HT-29 (cell line): ENCODE results near the gene RNF186. TPM values are rescaled to one million over a fixed set of nuclear protein-coding genes. Genes with fewer than 3 reads are reported as not detected.
"Not testable (repeated sequence)": the region's sequence is repeated elsewhere in the genome, so short reads cannot be mapped to it uniquely, and the experiment has no call there.

Source experiments
- DNase-seq: peaks from one replicate; pipeline ENCODE4 v3.0.0-alpha.2; 2015; ENCODE audit warnings: low spot score
- total RNA-seq: library from RNA; depleted of rRNA; stranded (reverse); fragments of >200 nt; shearing (Covaris generic); gene quantifications from 2 replicates; pipeline ENCODE4 v1.2.3, GENCODE V29; 2014; rRNA removed

The RNF186 gene, protein sequence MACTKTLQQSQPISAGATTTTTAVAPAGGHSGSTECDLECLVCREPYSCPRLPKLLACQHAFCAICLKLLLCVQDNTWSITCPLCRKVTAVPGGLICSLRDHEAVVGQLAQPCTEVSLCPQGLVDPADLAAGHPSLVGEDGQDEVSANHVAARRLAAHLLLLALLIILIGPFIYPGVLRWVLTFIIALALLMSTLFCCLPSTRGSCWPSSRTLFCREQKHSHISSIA
- not detected in 2 replicates for total RNA-seq

DNA sequence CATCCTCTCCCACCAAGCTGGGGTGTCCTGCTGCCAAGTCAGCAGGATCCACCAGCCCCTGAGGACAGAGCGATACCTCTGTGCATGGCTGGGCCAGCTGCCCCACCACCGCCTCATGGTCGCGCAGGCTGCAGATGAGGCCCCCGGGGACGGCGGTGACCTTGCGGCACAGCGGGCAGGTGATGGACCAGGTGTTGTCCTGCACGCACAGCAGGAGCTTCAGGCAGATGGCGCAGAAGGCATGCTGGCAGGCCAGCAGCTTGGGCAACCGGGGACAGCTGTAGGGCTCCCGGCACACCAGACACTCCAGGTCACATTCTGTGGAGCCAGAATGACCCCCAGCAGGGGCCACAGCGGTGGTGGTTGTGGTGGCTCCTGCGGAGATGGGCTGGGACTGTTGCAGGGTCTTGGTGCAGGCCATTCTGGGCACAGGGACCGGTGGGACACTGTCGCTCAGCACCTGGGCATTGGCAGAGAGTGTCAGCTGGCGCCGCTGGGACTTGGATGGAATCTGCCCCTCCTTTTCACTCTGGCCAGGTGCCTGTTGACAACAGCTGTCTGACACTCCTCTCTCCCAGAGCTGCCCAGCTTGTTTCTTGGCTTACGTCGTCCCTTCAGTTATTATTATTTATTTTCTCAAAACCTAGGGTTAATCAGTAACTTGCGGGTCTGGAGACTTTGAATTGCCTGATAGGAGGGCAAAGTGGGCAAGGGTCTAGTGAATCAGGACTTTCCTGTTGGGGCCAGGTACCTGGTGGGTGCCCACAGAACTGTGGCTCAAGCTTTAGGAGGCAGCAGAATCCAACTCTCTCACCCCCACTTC, at the start of gene RNF186:
RNF186 (minus strand) TSS at position 603 of the 823 bp plus-strand sequence; CDS start at position 421, 182 bp downstream.
- peak; percentile 87 for DNase-seq

DNA sequence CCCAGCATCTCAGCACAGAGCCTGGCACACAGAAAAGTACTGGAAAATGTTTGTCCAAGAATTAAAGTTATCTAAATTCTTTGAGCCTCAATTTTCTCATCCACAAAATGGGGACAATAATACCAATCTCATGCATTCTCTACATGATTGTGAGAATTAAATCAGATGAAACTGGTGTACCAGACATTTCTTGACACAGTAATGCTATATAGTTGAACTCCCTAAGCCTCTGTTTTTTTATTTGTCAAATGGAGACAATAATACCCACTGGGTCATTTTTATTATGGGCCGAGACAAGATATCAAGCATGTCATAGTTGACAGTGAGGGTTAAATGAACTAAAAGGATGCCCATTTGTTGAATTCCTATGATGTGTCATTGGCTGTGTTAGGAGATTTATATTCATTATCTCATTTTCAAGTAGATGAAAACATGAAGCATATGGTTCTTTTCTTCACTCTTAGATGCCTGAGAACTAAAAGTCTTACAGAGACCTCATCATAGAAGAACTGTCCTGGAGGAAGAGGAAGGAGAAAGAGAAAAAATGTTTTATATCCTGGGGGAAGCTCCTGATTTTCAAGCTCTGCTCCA, 49.6 kb upstream of the RNF186 start:
- DNase-seq, result no peak

DNA sequence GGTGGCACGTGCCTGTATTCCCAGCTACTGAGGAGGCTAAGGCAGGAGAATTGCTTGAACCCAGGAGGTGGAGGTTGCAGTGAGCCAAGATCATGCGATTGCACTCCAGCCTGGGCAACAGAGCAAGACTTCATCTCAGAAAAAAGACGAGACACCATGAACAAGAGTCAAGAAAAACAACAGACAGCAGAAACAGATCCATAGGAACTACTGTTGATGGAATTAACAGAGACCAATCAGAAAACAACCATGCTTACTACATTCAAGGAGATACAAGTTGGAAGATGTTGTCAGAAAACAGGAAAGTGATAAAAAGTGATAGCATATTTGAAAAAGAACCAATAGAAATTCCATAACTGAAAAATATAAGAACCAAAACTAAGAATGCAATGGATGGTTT, 47.9 kb upstream of the RNF186 start:
- no peak for DNase-seq

DNA sequence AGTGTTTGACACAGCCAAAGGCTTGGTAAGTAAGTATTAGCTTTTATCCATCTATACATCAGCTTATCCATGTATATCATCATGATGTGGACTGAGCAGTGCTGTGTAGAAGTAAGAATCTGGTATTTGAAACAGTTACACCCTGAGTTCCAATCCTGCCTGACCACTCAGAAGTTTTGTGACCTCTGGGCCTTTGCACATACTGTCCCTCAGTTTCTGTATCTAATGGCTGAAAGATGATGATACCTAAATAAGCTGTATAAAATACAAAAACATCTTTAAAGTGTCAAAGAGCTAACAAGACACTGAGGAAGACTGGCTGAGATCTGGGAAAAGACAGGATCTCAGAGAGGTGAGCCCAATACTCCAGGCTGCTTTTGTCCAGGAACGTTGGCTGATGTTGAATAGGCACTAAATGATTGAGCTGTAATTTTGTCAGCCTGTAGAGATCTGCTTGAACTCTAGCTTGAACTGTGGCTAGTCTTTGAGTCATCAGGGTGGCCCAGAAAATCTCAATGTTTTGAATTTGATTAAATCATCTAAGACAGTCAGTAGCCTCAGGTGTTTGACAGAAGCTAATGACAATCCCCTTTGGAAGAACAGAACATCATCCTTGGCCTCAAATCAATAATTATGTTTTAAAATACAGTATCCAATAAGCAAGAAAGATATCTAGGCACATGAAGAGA, 46.9 kb upstream of the RNF186 start:
- no peak for DNase-seq

DNA sequence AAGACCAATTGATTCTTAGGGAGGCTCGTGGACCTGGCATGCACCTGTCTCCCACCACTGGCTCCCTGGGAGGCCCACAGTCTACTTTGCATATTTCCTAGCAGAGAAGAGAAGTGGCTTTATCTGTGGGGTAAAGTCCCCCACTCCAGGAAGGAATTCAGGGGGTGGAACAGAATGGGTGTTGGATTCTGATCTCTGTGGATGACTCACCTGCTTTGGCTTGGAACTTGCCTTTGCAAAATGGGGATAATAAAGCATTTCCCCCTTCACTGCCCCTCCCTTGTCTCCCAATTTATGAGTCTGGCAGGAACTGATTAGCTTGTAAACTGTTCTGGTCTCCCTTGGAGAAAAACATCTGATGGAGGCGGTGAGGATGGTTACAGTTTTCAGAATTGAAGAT, 46.0 kb upstream of the RNF186 start:
- DNase-seq, result peak; percentile 74

DNA sequence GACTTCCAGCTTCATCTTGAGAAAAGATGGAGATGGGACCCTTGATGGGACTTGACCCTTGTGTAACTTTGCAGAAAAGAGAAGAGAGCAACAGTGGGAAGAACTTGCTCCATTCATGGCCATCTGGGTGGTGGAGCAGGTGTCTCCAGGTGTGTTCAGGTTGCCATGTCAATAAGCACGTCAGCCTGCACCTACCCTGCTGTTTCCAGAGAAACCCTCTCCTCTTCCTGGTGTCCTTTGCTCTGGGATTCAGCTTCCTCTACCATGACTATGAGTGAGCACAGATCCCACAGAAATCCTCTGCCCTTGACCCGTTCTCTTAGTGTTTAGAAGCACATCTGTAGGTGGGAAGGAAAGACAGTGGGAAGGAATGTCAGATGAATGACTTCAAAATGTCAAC, 45.3 kb upstream of the RNF186 start:
- peak; percentile 69 for DNase-seq

DNA sequence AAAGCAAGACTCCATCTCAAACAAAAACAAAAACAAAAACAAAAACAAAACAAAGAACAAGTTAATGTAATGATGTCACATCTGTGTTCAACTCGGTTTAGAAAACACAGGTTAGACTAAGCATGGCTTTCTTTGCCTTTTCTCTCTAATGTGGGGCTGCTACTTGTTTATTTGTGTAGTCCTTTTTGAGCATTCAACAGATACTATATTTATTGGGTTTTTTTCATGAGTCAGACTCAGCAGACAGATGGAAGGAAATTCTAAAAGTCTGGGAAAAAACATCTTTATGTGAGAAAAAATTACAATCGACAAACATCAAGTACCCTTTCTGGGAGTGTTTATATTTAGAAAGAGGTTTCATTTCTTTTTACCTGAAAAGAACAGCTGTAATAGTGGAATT, 44.8 kb upstream of the RNF186 start:
- no peak for DNase-seq

DNA sequence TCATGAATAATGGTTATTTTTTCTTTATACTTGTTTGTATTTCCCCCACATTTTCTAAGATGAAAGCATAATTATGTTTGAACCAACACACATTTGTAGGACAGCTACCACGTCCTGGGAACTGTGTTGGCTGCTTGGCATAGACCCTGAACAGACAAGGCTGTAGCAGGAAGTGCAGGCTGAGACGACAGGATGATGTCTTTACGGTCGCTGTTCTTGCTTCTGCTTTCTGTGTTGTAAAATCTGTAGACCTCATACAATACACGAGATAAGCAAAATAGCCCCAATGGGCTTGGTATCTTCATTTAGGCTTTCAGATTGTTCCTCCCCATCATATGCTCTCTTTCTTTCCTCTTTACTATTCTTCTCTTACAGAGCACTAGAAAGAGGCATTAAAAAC, 43.8 kb upstream of the RNF186 start:
- DNase-seq, result no peak

DNA sequence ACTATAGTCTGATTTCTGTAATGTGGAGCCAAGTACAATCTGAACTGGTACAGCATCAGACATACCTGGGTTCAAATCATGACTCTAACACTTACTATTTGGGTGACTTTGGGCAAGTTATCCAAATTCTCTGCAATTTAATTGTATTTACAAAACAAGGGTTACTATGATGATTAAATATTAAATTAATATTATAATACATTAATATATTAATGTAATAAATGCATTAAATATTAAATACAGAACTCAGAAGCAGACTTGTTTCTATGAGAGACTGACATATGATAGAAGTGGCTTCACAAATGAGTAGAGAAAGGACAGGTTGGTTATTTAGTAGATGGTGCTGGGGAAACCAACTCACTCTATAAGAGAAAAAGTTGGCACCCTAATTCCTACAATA, 39.8 kb upstream of the RNF186 start:
- no peak for DNase-seq

DNA sequence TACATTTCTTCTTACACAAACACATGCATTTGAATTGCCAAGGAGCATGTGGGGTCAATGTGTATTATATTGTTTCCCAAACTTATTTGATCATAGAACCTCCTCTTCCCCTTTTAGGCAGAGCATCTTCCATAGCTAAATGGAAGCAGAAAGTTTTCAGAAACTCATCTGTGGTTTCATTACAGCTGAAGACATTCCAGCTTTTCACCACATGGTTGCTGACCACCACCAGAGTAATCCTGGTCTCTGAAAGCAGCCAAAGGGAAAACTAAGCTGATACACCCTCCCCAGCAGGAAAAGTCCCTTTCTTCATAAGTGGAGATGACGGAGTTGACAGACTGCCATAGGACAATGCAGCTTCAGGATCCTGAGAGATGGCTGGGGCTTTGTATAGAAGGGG, 37.0 kb upstream of the RNF186 start:
- no peak for DNase-seq

DNA sequence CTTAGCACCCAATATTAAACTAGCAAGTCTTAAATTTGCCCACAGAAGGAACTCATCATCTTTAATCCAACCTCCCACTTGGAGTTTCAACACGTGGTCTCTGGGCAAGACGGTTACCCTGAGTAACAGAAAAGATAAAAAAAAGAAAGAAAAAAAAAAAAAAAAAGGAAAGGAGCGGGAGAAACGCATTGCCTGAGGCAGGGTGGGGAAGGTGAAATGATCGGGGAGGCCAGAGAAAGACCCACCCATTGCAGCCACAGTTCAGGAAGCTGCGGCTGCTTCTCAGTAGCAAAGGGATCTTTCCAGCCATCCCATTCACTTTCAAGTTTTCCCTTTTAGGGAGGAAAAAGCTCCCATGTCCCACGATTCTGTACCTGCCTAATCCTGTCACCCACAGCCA, 35.1 kb upstream of the RNF186 start:
- DNase-seq, result no peak

DNA sequence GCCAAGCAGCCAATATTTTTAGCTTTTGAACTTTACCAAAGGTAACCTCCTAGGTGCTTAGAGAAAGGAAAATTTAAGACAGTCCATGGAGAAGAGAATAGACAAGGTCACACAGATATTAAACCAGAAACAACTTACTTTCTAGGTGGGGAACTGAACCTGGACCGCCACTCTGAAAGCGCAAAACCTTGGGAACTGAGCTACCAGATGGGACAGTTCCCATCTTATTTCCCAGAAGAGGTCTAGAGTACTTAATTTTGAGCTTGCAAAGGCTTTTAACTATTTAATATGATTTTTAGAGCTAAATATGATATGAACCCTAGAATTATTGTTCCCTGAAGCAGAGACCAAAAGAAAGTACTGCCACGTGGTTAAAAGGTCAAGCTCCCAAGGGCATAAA, 34.2 kb upstream of the RNF186 start:
- DNase-seq, result not testable (repeated sequence)

DNA sequence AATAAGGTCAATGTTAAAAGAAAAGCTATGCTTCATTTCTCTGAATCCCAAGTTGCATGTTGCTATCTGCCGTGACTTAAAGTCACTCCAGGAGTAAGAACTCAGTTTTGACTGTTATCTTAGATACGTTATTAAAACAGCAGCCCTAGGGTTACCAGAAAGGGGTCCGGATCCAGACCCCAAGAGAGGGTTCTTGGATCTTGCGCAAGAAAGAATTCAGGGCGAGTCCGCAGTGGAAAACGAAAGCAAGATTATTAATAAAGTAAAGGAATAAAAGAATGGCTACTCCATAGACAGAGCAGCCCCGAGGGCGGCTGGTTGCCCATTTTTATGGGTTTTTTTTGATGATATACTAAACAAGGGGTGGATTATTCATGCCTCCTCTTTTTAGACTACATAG, 32.3 kb upstream of the RNF186 start:
- DNase-seq, result not testable (repeated sequence)

DNA sequence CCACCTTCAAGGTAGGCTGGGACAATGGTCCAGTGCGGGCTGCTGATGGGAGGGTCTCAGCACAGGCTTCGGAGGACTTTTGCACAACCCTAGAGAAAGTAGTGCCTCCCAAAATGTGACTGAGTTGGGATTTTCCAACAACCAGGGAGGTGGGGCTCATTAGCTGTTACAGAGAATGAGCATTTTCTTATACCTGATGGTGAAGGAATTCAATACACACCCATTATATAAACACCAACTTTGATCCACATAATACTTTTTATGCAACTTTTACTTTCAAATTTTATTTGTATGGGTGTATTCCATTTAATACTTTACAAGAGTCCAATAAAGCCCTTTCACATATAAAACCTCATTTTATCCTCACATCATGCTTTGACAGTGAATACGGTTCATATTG, 31.3 kb upstream of the RNF186 start:
- DNase-seq, result no peak

DNA sequence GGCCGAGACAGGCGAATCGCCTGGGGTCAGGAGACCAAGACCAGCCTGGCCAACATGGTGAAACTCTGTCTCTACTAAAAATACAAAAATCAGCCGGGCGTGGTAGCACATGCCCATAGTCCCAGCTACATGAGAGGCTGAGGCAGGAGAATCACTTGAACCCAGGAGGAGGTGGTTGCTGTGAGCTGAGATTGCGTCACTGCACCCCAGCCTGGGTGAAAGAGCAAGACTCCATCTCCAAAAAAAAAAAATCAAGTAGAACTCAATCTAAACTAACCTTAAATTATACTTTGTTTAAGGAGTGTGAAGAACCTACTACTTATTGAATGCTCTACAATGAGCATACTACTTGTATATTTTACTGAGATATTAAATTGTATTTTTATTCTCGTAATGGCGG, 30.5 kb upstream of the RNF186 start:
- no peak for DNase-seq

DNA sequence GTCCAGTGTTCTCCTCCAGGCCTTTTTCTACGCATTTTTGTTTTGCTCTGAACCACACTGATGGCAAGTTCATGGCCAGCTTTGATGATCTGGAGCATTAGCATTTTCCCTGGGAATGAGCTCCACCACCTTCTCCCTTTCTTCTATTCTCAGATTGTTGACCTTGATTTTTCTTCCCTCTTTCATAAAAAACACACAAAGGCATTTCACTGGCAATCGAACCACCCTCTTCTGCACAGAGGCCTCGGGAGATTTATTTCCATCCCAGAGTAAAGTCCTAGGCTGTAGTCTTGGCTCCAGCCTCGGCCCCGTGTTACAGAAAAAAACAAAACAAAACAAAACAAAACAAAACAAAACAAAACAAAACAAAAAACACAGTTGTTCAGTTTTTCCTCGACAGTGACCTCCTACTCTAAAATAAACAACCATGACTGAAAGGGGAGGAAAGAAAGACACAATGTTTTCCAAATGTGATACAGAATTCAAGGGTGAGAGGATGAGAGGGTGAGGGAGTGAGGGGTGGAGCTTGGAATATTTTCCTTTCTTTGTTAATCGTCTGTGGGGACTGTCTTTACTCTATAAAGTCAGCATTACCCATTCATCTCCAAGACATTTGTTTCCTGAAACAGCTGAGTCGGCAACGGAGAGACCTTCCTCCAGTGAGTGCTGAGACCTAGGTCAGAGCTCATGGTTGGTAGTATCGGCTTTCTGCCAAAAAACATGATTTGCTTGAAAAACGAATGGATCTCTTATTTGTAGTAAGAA, 29.8 kb upstream of the RNF186 start:
- no peak for DNase-seq

DNA sequence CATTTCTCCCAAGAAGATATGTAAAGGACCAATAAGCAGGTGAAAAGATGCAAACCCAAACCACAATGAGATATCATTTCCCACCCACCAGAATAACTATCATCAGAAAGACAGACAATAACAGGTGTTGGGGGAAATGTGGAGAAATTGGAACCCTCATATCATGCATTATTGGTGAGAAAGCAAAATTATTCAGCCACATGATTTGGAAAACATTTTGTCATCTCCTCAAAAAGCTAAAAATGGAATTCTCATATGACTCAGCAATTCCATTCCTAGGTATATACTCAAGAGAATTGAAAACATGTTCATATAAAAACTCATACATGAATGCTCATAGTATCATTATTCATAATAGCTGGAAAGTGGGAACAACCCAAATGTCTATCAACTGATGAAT, 25.1 kb upstream of the RNF186 start:
- no peak for DNase-seq

DNA sequence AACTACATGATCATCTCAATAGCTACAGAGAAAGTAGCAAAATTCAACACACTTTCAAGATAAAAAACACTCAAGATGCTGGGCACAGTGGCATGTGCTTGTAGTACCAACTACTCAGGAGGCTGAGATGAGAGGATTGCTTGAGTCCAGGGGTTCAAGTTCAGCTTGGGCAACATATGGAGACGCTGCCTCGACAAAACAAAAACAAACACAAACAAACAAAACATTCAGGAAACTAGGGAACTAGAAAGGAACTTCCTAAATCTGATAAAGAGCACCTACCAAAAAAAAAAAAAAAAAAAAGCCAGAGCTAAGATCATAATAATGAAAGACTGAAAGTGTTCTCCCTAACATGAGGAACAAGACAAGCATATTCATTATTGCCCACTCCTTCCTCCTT, 22.8 kb upstream of the RNF186 start:
- no peak for DNase-seq

DNA sequence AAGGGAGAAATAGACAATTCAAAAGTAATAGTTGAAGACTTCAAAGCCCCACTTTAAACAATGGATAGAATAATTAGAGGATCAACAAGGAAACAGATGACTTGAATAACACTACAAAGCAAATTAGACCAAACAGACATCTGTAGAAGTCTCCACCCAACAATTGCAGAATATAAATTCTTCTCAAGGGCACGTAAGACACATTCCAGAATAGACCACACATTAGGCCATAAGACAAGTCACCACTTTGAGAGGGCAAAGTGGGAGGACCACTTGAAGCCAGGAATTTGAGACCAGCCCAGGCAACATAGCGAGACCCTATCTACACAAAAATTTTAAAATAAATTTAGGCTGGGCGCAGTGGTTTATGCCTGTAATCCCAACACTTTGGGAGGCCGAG, 20.5 kb upstream of the RNF186 start:
- DNase-seq, result no peak

DNA sequence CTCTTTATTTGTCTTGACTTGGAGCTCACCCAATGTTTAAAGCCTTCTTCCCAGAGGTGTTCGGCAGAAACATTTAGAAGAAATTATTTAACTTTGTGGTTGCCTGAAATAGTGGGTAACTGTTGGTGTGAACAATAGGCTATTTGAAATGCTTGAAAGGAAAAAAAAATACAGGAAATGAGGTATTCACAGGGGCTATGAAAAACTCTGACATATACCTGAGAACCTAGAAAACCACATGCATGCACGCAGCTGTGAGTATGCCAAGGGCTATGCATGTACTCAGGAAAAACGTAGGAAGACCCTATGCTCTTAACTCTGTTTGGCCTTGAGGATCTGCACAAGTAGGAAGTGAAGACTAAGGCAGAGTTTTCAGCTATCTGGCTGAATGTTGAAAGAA, 16.4 kb upstream of the RNF186 start:
- DNase-seq, result no peak

DNA sequence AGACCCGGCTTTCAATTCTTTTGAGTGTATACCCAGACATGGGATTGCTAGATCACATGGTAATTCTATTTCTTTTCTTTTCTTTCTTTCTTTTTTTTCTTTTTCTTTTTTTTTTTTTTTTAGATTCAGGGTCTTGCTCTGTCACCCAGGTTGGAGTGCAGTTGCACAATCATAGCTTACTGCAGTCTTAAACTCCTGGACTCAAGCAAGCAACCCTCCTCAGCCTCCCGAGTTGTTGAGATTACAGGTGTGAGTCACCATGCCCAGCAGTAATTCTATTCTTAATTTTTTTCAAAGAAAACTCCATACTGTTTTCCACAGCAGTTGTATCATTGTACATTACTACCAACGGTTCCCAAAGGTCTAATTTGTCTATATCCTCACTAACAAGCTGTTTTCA, 13.5 kb upstream of the RNF186 start:
- DNase-seq, result no peak

DNA sequence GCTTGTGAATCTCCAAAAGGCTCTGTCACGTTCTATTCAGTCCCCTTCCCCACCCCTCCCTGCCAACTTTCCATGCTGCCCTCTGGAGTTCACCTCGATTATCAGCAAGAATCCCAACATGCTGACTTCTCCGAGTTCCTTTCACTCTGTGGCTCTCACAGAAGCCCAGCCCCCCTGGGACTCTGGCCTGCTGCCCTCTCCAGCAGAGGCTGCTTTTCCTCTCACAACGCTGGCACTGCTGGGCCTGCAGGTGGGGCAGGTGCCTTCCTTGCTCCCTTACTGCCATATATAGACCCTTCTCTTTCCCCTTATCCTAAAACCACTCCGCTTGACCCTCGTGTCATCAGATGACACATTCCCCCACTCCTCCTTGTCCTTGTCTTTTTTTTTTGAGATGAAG, 10.2 kb upstream of the RNF186 start:
- no peak for DNase-seq
